HG02938 (cell line): ENCODE results near the gene SVBP.

ENCODE experiments used
- ATAC-seq: cut with Tn5 transposase; IDR thresholded peaks from one replicate; pipeline ENCODE4 v1.9.1; 2021; ENCODE audit warnings: mild to moderate bottlenecking, moderate library complexity; ENCODE audit not compliant: unreplicated experiment

Gene SVBP

GRCh38 chr1:42806593-42806992, 10.6 kb downstream of the SVBP start:
- no peak for ATAC-seq

- ATAC-seq: no peak
Measured at GRCh38 chr1:42806171-42806570, 11.0 kb downstream of the SVBP start.

- no peak for ATAC-seq
Measured at GRCh38 chr1:42801832-42802473, 15.2 kb downstream of the SVBP start.

- ATAC-seq: no peak
Measured at GRCh38 chr1:42797979-42798378, 19.2 kb downstream of the SVBP start.

- ATAC-seq: no peak
Measured at GRCh38 chr1:42797414-42797813, 19.8 kb downstream of the SVBP start.

- no peak for ATAC-seq
Measured at GRCh38 chr1:42793824-42794223, 23.4 kb downstream of the SVBP start.

- no peak for ATAC-seq
Measured at GRCh38 chr1:42788021-42788420, 29.2 kb downstream of the SVBP start.

- no peak for ATAC-seq
Measured at GRCh38 chr1:42786097-42786496, 31.1 kb downstream of the SVBP start.

GRCh38 chr1:42784946-42785693, 32.1 kb downstream of the SVBP start, which contains the start of gene TMEM269:
TSS of gene TMEM269 (plus strand) at chr1:42784991. CDS start at chr1:42789894, 4,903 bp downstream.
- no peak for ATAC-seq

- no peak for ATAC-seq
Measured at GRCh38 chr1:42784547-42784945, 32.7 kb downstream of the SVBP start.

- no peak for ATAC-seq
Measured at GRCh38 chr1:42783092-42783491, 34.1 kb downstream of the SVBP start.

GRCh38 chr1:42780176-42780575, 37.0 kb downstream of the SVBP start:
- ATAC-seq: no peak

GRCh38 chr1:42779725-42780124, 37.5 kb downstream of the SVBP start:
- ATAC-seq: no peak

GRCh38 chr1:42777852-42778251, 39.3 kb downstream of the SVBP start:
- no peak for ATAC-seq

- no peak for ATAC-seq
Measured at GRCh38 chr1:42776502-42776901, 40.7 kb downstream of the SVBP start.

- ATAC-seq: no peak
Measured at GRCh38 chr1:42774928-42775526, 42.2 kb downstream of the SVBP start.

- ATAC-seq: no peak
Measured at GRCh38 chr1:42773420-42773819, 43.8 kb downstream of the SVBP start.

- no peak for ATAC-seq
Measured at GRCh38 chr1:42769811-42770210, 47.4 kb downstream of the SVBP start.

- ATAC-seq: no peak
Measured at GRCh38 chr1:42768172-42768571, 49.0 kb downstream of the SVBP start.

GRCh38 chr1:42767510-42768000, 49.6 kb downstream of the SVBP start:
- peak; percentile 13 for ATAC-seq

GRCh38 chr1:42766741-42767509, 50.3 kb downstream of the SVBP start, which contains the start of the genes C1orf50 and P3H1:
TSS of gene C1orf50 (plus strand) at chr1:42767249. CDS start at chr1:42767312, 63 bp downstream.
TSS of gene P3H1 (minus strand) at chr1:42767028. CDS start at chr1:42766971, 57 bp downstream.
- peak; percentile 85 for ATAC-seq
